OCI-LY1 (cell line): ENCODE results near the gene AREG.

Experiments
- CTCF ChIP-seq: fragments of 200-600 bp; sonication (generic), shearing (Covaris generic); IDR thresholded peaks from 2 replicates; pipeline ENCODE4 v1.5.1; 2017; ENCODE audit warnings: mild to moderate bottlenecking, antibody characterized with exemption, low read length, moderate library complexity, mixed read lengths
- EZH2 ChIP-seq: fragments of 200-600 bp; sonication (generic), shearing (Covaris generic); IDR thresholded peaks from 2 replicates; pipeline ENCODE4 v1.8.0; 2017; ENCODE audit warnings: borderline replicate concordance, mixed run types, mild to moderate bottlenecking, antibody characterized with exemption, low read length, moderate library complexity, mixed read lengths

- TF ChIP-seq CTCF (no peak), EZH2 (no peak)
Observed at GRCh38 chr4:74504212-74504611, 59.3 kb downstream of the AREG start.
